ENCODE measurements around the gene GHR.
"Not testable (repeated sequence)": the region's sequence is repeated elsewhere in the genome, so short reads cannot be mapped to it uniquely, and the experiment has no call there.

GHR gene

DNA sequence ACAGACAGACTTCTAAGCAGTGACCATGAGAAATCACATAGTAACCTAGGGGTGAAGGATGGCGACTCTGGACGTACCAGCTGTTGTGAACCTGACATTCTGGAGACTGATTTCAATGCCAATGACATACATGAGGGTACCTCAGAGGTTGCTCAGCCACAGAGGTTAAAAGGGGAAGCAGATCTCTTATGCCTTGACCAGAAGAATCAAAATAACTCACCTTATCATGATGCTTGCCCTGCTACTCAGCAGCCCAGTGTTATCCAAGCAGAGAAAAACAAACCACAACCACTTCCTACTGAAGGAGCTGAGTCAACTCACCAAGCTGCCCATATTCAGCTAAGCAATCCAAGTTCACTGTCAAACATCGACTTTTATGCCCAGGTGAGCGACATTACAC is 295.4 kb downstream of the GHR start:
- DNase-seq (ENCODE audit: low read depth) = no peak

DNA sequence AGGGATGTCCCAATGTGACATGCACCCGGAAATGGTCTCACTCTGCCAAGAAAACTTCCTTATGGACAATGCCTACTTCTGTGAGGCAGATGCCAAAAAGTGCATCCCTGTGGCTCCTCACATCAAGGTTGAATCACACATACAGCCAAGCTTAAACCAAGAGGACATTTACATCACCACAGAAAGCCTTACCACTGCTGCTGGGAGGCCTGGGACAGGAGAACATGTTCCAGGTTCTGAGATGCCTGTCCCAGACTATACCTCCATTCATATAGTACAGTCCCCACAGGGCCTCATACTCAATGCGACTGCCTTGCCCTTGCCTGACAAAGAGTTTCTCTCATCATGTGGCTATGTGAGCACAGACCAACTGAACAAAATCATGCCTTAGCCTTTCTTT is 295.8 kb downstream of the GHR start:
- DNase-seq (ENCODE audit: low read depth) = no peak

DNA sequence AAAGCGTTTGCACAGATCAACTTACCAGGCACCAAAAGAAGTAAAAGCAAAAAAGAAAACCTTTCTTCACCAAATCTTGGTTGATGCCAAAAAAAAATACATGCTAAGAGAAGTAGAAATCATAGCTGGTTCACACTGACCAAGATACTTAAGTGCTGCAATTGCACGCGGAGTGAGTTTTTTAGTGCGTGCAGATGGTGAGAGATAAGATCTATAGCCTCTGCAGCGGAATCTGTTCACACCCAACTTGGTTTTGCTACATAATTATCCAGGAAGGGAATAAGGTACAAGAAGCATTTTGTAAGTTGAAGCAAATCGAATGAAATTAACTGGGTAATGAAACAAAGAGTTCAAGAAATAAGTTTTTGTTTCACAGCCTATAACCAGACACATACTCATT is 297.0 kb downstream of the GHR start:
- DNase-seq (ENCODE audit: low read depth) = no peak

DNA sequence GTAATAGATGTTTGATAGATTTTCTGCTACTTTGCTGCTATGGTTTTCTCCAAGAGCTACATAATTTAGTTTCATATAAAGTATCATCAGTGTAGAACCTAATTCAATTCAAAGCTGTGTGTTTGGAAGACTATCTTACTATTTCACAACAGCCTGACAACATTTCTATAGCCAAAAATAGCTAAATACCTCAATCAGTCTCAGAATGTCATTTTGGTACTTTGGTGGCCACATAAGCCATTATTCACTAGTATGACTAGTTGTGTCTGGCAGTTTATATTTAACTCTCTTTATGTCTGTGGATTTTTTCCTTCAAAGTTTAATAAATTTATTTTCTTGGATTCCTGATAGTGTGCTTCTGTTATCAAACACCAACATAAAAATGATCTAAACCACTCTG is 298.2 kb downstream of the GHR start:
- DNase-seq (ENCODE audit: low read depth) = no peak

DNA sequence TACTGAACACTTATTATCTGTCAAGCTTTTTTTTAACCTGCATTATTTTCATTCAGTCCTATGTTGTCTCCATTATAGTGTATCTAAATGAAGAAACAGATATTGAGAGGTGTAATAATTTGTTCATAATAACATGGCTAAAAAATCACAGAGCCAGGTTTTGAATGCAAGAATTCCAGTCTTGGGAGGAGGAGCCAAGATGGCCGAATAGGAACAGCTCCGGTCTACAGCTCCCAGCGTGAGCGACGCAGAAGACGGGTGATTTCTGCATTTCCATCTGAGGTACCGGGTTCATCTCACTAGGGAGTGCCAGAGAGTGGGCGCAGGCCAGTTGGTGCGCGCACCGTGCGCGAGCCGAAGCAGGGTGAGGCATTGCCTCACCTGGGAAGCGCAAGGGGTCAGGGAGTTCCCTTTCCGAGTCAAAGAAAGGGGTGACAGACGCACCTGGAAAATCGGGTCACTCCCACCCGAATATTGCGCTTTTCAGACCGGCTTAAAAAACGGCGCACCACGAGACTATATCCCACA is 311.4 kb downstream of the GHR start:
- DNase-seq (ENCODE audit: low read depth) = not testable (repeated sequence)

DNA sequence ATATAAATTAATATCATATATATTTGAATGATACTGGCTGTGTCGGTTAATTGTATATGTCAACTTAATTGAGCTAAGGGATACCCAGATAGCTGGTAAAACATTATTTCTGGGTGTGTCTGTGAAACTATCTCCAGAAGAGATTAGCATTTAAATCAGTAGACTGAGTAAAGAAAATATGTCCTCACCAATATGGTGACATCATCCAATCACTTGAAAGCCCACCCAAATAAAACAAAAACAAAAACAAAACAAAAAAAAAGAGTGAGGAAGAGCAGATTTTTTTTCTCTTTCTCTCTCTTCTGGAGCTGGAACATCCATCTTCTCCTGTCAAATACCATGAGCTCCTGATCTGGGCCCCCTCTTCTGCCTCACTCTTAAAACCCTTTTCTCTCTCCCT is 317.7 kb downstream of the GHR start:
- no peak for DNase-seq (ENCODE audit: low read depth)

DNA sequence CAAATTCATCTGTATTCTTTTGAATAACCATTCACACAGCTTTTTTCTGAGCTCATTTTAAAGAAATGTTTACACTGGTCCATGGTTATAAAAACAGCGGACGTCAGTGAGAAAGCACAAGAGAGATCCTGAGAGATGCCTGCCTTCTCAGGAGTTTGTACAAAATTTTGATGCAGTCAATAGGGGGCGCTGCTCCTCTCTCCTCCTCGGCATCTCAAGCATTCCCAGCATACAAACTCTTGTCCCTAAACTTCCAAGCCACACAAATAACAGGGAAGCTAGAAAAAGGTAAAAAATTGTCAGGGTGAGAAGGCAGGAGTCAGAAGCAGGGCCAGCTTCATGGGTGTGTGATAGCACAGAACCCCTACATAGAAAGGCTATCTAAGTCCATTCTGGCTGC is 322.2 kb downstream of the GHR start:
- no peak for DNase-seq (ENCODE audit: low read depth)

DNA sequence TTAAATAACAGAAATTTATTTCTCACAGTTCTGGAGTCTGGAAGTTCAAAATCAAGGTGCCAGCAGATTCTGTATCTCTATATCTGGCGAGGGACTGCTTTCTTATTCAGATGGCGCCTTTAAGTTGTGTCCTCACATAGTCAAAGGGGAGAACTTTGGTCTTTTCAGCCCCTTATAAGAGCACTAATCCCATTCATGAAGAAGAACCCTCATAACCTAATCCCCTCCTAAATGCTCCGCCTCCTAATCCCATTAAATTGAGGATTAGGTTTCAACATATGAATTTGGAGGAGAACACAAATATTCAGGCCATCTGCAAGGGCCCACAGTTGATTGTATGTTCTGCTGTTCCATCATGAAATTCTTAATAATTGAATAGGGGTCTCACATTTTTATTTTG is 322.6 kb downstream of the GHR start:
- no peak for DNase-seq (ENCODE audit: low read depth)

DNA sequence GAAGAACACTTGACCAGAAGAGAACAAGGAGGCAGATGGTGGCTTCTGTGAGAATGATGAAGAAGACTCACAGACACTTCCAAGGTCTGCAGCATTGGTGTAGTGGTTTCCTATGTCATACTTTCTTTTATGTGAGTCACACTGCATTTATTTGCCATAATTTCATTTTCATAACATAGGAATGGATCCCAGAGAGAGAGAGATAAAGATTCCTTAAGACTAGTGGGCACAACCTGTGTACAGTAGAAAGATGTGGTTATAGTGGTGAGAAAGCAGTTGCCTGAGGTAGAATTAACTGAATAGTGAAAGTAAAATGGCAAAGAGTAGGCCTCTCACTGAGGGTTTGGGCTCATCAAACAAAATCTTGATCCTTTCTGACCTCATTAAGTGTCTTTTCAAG is 325.8 kb downstream of the GHR start:
- no peak for DNase-seq (ENCODE audit: low read depth)

DNA sequence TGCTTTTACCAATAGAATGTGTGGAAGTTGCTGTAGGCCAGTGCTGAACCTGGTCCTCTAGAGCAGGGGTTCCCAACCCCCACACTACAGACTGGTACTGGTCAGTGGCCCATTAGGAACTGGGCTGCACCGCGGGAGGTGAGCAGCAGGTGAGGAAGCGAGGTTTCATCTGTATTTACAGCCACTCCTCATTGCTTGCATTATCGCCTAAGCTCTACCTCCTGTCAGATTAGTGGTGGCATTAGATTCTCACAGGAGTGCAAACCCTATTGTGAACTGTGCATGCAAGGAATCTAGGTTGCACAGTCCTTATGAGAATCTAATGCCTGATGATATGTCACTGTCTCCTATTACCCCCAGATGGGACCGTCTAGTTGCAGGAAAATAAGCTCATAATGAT is 327.3 kb downstream of the GHR start:
- no peak for DNase-seq (ENCODE audit: low read depth)

DNA sequence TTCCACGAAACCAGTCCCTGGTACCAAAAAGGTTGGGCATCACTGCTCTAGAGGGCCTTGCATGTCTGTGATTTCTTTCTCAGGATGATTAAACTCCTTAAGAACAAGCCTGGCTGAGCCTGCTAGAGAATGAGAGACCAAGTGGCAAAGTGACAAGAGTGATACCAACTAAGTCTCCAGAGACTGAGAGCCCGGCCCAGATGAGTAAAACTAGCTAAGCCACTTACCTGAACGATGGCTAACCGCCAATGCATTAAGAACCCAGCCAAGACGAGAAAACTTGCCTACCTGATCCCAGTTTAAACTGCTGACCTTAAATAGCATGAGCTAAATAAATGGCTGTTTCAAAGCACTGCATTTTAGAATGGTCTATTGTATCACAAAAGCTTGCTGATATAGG is 327.8 kb downstream of the GHR start:
- no peak for DNase-seq (ENCODE audit: low read depth)

DNA sequence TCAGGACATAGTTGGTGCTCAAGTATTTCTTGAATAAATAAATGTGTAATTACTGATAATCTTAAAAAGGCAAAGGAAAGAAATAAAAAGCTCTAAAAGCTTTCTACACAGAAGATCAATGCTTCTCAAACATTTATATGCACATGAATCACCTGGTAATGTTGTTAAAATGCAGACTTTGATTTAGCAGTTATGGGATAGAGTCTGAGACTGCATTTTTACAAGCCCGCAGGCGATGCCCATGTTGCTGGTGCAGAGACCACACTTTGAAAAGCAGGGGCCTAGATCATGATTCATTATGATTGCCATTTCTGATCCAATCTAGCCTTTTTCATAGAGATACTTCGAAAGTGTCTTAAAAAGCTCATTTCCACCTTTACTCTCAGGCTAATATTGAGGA is 329.9 kb downstream of the GHR start:
- no peak for DNase-seq (ENCODE audit: low read depth)

DNA sequence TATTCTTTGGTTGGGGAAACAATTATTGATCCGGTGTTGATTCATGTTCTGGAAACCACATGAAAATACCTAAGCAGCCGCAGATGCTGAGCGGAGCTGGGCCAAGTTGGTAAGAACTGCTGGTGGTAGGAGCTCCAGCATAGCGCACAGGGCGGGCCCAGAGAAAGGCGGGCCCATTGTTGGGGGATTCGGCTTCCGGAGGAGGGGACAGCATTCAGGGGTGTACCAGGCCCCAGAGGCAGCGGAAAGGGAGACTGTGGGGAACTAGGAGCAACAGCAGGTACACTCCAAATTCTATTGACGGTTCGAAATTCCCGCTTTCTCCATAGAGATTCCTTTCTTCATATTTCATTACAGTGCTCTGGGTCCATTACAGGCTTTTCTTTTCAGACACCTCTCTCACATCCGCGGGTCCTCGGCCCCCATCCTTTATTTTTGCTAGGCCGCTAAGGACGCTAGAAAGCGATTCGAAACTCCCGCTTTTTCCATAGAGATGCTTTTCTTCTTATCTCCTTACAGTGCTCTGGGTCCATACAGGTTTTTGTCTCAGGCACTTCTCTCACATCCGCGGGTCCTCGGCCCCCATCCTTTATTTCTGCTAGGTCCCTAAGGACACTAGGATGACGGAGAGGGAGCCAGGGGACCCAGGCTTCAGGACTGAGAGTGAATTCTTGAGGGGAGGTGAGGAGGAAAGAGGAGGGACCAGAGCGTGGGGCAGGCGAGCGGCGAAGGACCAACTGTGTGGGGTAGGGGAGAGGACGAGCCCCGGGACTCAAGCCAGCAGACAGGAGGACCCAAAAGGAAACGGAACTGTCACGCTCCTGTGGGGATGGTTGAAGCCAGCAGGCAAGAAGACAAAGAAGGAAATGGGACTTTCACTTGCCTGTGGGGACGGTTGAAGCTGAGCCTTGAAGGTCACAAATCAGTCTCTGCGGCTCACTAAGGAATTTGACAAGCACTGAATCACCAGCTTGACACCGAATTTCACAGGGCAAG is 333.7 kb downstream of the GHR start, which contains the start of gene CCDC152:
TSS of gene CCDC152 (plus strand) at position 213 of the 996 bp plus-strand sequence. CDS start 2,304 bp downstream, outside the sequence.
- DNase-seq (ENCODE audit: low read depth) = no peak

DNA sequence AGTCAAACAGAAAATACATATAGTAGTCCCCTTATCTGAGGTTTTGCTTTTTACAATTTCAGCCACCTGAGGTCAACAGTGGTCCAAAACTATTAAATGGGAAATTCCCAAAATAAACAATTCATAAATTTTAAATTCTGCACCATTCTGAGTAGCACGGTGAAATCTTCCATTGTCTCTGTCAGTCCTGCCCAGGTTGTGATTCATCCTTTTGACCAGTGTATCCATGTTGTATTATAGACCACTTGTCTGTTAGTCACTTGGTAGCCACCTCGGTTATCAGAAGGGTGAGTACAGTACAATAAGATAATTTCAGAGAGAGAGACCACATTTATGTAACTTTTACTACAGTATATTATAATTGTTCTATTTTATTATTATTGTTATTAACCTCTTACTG is 336.2 kb downstream of the GHR start:
- no peak for DNase-seq (ENCODE audit: low read depth)

DNA sequence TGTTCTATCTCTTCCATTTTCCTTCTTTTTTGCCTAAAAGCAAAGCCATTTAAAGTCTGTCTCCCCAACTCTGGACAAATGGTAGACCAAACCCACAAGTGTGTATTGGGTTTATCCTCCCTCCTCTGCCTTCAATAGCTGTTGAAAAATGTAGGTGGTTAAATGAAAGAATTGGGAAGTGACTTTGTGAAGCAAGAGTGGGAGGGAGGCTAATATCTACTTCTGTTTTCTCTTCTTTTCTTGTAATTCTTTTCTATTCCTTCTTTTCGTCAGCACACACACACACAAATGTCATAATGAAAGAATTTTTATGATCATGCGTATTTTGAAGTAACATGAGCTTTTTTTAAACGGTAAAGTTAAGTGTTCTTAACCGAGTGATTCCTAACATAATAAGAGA is 337.2 kb downstream of the GHR start:
- no peak for DNase-seq (ENCODE audit: low read depth)

DNA sequence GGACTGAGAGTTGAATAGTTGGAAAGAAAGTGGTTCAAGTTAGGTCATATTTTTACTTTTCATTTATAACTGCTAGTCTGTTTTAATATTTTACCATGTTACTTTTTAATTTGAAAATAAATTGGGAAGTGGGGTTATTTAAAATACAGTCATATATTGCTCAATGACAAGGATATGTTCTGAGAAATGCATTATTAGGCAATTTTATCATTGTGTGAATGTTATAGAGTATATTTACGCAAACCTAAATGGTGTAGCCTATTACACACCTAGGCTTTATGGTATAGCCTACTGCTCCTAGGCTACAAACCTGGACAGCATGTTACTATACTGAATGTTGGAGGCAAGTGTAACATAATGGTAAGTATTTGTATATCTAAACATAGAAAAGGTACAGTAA is 338.6 kb downstream of the GHR start:
- no peak for DNase-seq (ENCODE audit: low read depth)

DNA sequence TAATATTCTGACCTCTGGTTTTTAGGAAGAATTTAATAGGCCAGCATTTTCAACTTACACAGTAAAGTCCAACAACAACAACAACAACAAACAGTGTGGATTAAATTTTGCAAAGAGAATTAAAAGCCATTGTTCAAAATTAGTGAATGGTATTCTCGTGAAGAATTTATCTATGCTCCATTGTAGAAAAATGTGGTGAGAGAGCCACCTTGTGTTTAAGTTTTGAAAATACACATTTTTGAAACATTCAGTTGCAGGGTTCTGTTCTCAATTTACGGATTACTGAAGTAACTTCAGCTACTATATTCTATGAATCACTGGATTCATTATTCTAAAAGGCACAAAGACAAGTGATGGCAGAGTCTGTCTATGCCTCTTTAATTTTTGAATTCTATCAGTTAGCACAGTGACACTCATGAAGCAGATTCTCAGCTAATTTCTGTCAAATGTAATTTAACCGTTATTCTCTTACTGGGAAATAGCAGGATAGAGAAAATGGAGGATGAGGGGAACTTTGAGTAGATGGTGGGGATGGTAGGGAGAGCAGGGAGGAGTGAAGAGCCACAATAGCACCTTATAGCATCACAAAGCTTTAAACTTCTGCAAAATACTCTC is 344.4 kb downstream of the GHR start:
- peak; percentile 14 for DNase-seq (ENCODE audit: low read depth)

DNA sequence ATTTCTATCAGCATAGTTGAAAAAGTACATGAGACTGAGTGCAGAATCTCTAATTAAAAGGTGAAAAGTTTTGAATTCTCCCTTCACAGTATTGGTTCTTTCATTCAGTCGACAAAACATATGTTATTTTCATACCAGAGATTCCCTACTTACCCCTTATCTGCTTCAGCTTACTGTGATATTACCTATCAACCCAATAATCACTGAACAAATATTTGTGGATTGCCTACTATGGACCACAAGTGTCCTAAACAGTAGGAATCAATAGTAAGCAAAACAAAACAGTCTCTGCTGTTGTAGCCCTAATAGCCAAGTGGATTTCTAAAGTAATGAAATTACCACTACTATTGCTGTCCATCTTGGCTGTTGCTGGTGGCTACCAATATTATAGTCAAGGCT is 344.9 kb downstream of the GHR start:
- no peak for DNase-seq (ENCODE audit: low read depth)

DNA sequence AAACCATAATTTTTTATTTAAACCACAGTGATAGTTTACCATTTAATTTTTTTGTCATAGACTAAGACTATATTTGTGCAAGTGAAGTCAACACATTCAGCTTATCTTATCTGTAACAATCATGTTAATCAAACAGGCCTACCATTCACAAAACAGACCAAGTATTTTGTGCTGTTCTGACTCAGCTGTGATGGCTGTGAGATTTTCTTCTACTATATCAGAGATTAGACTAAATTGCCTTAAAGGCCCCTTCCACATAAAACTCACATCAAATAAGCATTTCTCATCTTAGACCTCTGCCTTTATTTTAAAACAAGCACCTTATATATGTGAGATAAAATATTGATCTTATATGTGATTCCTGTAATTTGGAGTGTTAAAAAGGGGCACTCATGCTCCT is 346.8 kb downstream of the GHR start:
- DNase-seq (ENCODE audit: low read depth) = no peak
